Left lung (tissue), 10 donors: ENCODE measurements around the gene FAM78B. TPM values are rescaled to one million over a fixed set of nuclear protein-coding genes. Genes with fewer than 3 reads are reported as not detected.

ENCODE experiments used
- ATAC-seq: fragments of 200-7000 bp; cut with Tn5 transposase; one replicate; pipeline ENCODE4 v1.9.1; 2020; ENCODE audit warnings: moderate library complexity
- DNase-seq, 4 donors: peaks; one replicate each; pipeline ENCODE4 v3.0.0-alpha.2; 2013 to 2020
- H3K27ac ChIP-seq, 2 donors: fragments of 200-600 bp; sonication (generic) in 1 of 2; one replicate each; pipeline versions ENCODE4 v1.5.0 to v1.8.0; 2020 to 2021
- H3K27me3 ChIP-seq, 2 donors: fragments of 200-600 bp; sonication (generic) in 1 of 2; one replicate each; pipeline versions ENCODE4 v1.5.0 to v1.8.0; 2020 to 2021
- H3K36me3 ChIP-seq, 2 donors: fragments of 200-600 bp; sonication (generic) in 1 of 2; one replicate each; pipeline versions ENCODE4 v1.5.0 to v1.8.0; 2020 to 2021
- H3K4me1 ChIP-seq, 2 donors: fragments of 200-600 bp; one replicate each; pipeline ENCODE4 v1.8.0; 2021
- H3K4me3 ChIP-seq, 2 donors: fragments of 200-600 bp; sonication (generic) in 1 of 2; one replicate each; pipeline versions ENCODE4 v1.5.0 to v1.8.0; 2020 to 2021; ENCODE audit warnings: mild to moderate bottlenecking in 1 of 2
- H3K9me3 ChIP-seq, 2 donors: fragments of 200-600 bp; sonication (generic) in 1 of 2; one replicate each; pipeline versions ENCODE4 v1.5.0 to v1.8.0; 2020 to 2021
- intact Hi-C, 2 donors: fragments of 100-400 bp; cut with DNase I; formaldehyde crosslinking; loops; one replicate each; pipeline versions ENCODE4 v1.11.2 to v1.14.2; 2022
- polyA plus RNA-seq, 6 donors: library from polyadenylated mRNA; unstranded; fragments of 120-200 nt; gene quantifications; one replicate each; pipeline ENCODE4 v1.2.1, GENCODE V29; 2013; ENCODE audit not compliant: insufficient read length in 6 of 6
- total RNA-seq, 2 donors: library from RNA; stranded (reverse); fragmentation: NEBNext Ultra II Directional; extraction: Animal tissue kit (Norgen Biotek cat#: 25700); gene quantifications; one replicate each; pipeline ENCODE4 v1.2.1, GENCODE V29; 2021
- TF ChIP-seq, protein P1 (sequence below), 2 donors: fragments of 200-600 bp; sonication (generic) in 1 of 2; IDR thresholded peaks; one replicate each; pipeline versions ENCODE4 v1.5.0 to v1.8.0; 2021; ENCODE audit warnings: antibody characterized with exemption in 2 of 2
- donor health status: DM: no; HTN: yes; CAD: no.
- donor health status: DM: no; HTN: no; CAD: no.

FAM78B gene
- total and polyA plus RNA-seq, 8 donors: 0.81 to 1.1 (median 0.92) TPM

DNA sequence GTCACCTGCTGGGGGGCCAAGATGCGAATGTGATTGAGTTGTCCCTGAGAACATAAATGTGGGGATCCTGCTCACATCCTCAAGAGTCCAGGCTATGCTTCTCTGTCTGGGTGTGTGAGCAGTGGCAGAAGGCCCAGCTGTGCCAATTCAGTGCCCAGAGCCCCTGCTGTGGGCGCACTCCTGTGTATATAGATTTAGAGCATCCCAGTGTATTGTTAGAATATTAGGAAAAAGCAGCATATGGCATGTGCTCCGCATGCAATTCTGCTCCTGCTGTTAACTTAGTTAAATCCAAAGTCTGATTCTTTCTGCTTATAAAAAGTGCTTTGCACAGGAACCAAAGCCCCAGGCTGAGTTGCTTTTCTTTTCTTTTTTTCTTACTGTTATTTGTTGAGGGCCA lies 37.8 kb downstream of the FAM78B start:
- intact Hi-C loops: no loop called here
- TF ChIP-seq, protein P1, sequence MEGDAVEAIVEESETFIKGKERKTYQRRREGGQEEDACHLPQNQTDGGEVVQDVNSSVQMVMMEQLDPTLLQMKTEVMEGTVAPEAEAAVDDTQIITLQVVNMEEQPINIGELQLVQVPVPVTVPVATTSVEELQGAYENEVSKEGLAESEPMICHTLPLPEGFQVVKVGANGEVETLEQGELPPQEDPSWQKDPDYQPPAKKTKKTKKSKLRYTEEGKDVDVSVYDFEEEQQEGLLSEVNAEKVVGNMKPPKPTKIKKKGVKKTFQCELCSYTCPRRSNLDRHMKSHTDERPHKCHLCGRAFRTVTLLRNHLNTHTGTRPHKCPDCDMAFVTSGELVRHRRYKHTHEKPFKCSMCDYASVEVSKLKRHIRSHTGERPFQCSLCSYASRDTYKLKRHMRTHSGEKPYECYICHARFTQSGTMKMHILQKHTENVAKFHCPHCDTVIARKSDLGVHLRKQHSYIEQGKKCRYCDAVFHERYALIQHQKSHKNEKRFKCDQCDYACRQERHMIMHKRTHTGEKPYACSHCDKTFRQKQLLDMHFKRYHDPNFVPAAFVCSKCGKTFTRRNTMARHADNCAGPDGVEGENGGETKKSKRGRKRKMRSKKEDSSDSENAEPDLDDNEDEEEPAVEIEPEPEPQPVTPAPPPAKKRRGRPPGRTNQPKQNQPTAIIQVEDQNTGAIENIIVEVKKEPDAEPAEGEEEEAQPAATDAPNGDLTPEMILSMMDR (IDR thresholded peaks at IDR 0.05): no peak
- Histone ChIP-seq H3K27ac (no peak overlapping the region), H3K27me3 (no peaks in the 10 kb centered on the region), H3K4me1 (no peaks in the 10 kb centered on the region), H3K36me3 (no peaks in the 10 kb centered on the region), H3K4me3 (no peak overlapping the region), H3K9me3 (no peaks in the 10 kb centered on the region)
- DNase-seq (no peak), ATAC-seq (no peak)

DNA sequence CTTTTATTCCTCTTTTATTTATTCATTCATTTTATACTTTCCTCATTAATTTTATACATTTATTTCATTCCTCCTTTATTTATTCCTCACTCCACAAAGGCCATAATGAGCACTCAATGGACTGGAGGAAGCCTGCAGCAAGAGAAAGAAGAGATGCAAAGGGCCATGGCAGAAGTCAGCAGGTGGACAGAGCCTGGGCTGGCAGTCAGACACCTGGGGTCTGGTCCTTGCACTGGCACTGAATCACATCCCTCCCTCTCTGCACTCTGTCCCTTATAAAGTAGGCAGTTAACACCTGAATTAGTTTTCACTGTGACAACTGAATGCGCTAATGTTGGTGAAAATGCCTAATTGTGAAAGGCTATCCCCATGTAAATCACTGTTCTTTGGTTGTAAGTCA lies 38.6 kb downstream of the FAM78B start:
- no peaks in the 10 kb centered on the region for H3K27me3 ChIP-seq
- H3K27ac ChIP-seq: no peak overlapping the region
- TF ChIP-seq, protein P1 (IDR thresholded peaks at IDR 0.05): no peak
- H3K9me3 ChIP-seq: no peaks in the 10 kb centered on the region
- H3K4me3 ChIP-seq: no peak overlapping the region
- intact Hi-C loops: no loop called here
- ATAC-seq (no peak), DNase-seq (no peak)
- no peaks in the 10 kb centered on the region for H3K36me3 ChIP-seq
- no peaks in the 10 kb centered on the region for H3K4me1 ChIP-seq

DNA sequence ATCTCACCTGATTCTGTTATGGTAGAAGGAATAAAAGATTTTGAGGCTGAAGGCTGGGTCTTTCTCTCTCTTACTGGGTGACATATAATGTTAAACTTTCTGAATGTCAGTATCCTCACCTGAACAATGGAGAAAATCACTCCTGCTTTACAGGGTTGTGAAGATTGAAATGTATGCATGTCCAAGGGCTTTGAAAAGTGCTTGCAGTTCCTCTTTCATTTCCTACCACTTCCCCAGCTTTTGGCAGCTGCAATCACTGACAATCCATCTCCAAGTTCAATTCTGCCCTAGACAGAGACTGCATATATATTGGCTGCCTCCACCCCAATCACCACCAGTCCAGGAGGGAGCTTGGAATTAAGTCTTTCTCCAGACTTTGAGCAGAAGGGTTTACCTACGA lies 39.8 kb downstream of the FAM78B start:
- Histone ChIP-seq H3K27ac (no peak overlapping the region), H3K4me3 (no peak overlapping the region), H3K4me1 (no peaks in the 10 kb centered on the region), H3K36me3 (no peaks in the 10 kb centered on the region), H3K9me3 (no peaks in the 10 kb centered on the region), H3K27me3 (no peaks in the 10 kb centered on the region)
- ATAC-seq (no peak), DNase-seq (no peak)
- intact Hi-C loops: no loop called here
- TF ChIP-seq, protein P1 (IDR thresholded peaks at IDR 0.05): no peak

DNA sequence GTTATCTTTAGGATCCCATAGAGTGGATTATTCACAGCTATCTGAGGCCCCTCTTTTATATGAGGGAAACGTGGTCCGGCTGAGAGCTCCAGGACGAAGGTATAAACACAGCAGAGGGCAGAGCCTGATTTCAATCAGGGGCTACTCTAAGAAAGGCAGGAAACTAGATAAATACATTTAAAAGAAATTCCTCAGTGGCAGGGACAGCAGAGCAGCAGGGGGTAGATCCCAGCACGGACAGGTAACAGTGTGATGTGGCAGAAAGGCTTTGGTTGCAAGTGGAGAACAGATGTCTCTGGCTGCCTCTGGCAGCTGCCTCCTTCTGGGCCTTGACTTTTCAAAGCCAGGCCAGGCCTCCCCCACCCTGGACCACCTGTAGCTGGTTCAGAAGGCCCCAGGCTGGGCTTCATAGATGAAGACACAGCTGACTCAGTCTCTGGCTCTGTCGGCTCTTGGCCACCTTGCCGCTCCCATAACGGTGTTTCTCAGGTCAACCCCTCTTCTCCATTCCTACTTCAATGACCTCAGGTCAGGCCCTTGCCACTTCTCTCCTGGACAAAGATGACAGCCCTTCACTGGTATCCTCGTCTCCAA lies 43.8 kb downstream of the FAM78B start:
- no peak overlapping the region for H3K27ac ChIP-seq
- H3K4me1 ChIP-seq: no peaks in the 10 kb centered on the region
- no peaks in the 10 kb centered on the region for H3K36me3 ChIP-seq
- TF ChIP-seq, protein P1 (IDR thresholded peaks at IDR 0.05): no peak
- ATAC-seq (no peak), DNase-seq (no peak)
- no peaks in the 10 kb centered on the region for H3K9me3 ChIP-seq
- intact Hi-C loops: no loop called here
- no peak overlapping the region for H3K4me3 ChIP-seq
- no peaks in the 10 kb centered on the region for H3K27me3 ChIP-seq

DNA sequence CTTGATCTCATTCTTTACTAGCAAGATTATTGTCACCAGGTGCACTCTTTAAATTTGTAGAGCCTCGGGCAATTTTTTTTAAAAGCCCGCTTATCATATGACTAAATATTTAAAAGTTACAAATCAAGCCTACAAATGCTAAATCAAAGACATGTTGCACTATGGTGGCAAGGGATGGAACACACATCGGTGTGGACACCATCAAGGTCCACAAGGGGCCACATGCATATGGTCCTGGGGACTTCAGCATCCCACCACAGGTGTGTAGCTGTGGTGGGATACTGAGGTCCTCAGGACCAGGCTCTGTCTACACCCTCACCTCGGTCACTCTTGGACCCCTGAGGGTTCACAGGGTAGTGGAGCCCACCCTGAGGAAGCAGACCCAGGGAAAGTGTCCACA lies 45.8 kb downstream of the FAM78B start:
- Histone ChIP-seq H3K27me3 (no peaks in the 10 kb centered on the region), H3K27ac (no peak overlapping the region), H3K4me3 (no peak overlapping the region), H3K36me3 (no peaks in the 10 kb centered on the region), H3K9me3 (no peaks in the 10 kb centered on the region), H3K4me1 (no peaks in the 10 kb centered on the region)
- DNase-seq (no peak), ATAC-seq (no peak)
- TF ChIP-seq, protein P1 (IDR thresholded peaks at IDR 0.05): no peak
- intact Hi-C loops: no loop called here
